Breast epithelium (tissue), 4 donors: Measurements from ENCODE around the gene TRAPPC6A. TPM values are rescaled to one million over a fixed set of nuclear protein-coding genes. Genes with fewer than 3 reads are reported as not detected.
A peak's percentile ranks its signal among the peaks of the same experiment; 100 is the strongest.

Source experiments
- DNase-seq, 2 donors: peaks; one replicate each; pipeline ENCODE4 v3.0.0-alpha.2; 2019; ENCODE audit warnings: low spot score in 2 of 2
- H3K27ac ChIP-seq, 2 donors: fragments of 200-600 bp; sonication (generic) in 1 of 2; one replicate each; pipeline ENCODE4 v1.5.1; 2016 to 2019; ENCODE audit warnings: mild to moderate bottlenecking in 1 of 2
- H3K27me3 ChIP-seq, 2 donors: fragments of 200-600 bp; sonication (generic) in 1 of 2; one replicate each; pipeline versions ENCODE4 v1.5.1 to v1.6.0; 2017 to 2019; ENCODE audit warnings: control low read depth in 1 of 2, mild to moderate bottlenecking in 1 of 2
- H3K36me3 ChIP-seq: fragments of 200-600 bp; one replicate; pipeline ENCODE4 v1.5.1; 2019
- H3K4me1 ChIP-seq, 2 donors: fragments of 200-600 bp; sonication (generic); one replicate each; pipeline ENCODE4 v1.5.1; 2016 to 2019; ENCODE audit warnings: control low read depth in 1 of 2
- H3K4me3 ChIP-seq, 3 donors: fragments of 200-600 bp; sonication (generic); 1 replicate in 2 of 3; 2 replicates in 1 of 3; pipeline ENCODE4 v1.5.1; 2016 to 2019; ENCODE audit warnings: mild to moderate bottlenecking in 3 of 3, moderate library complexity in 2 of 3
- H3K9me3 ChIP-seq, 2 donors: fragments of 200-600 bp; sonication (generic) in 1 of 2; one replicate each; pipeline ENCODE4 v1.5.1; 2016 to 2019; ENCODE audit warnings: control low read depth in 1 of 2
- POLR2A ChIP-seq: fragments of 450-650 bp; IDR thresholded peaks from one replicate; pipeline ENCODE4 v1.6.1; 2016; ENCODE audit warnings: antibody characterized with exemption, mild to moderate bottlenecking, moderate library complexity
- POLR2AphosphoS5 ChIP-seq, 3 donors: sonication (generic); formaldehyde crosslinking; IDR thresholded peaks; one replicate each; pipeline ENCODE4 v1.6.1; 2017; ENCODE audit warnings: antibody characterized with exemption in 3 of 3
- intact Hi-C: fragments of 100-400 bp; cut with DNase I; formaldehyde crosslinking; loops from one replicate; pipeline ENCODE4 v1.15.1; 2023; ENCODE audit warnings: low total_unique reads
- total RNA-seq, 3 donors: library from RNA; depleted of rRNA; stranded (reverse); fragments of >200 nt; gene quantifications; one replicate each; pipeline ENCODE4 v1.1.0, GENCODE V29; 2016
- TF ChIP-seq, protein P1 (sequence below), 3 donors: fragments of 450-650 bp; IDR thresholded peaks; one replicate each; pipeline ENCODE4 v1.5.1; 2016 to 2017; ENCODE audit warnings: antibody characterized with exemption in 3 of 3, mild to moderate bottlenecking in 3 of 3, moderate library complexity in 3 of 3

The TRAPPC6A gene
- total RNA-seq, 3 donors from 2014 or later = 29.5 to 54.4 (median 34.7) TPM

DNA sequence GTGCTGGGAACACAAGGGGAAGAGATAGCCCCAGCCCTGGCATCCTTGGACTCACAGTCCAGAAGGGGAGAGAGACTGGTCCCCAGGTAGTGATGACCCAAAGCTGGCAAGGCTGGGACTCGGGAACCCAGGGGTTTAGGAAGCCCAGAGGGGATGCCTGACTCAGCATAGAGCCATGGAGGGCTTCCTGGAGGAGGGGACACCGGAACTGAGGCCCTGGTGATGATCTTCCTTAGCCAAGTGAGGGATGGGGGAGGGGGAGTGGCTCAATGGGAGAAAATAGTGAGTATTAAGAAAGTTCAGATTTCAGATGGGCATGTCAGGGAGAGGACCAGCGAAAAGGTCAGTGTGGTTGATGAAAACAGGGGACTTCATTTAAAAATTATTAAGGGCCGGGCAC, 40.4 kb upstream of the TRAPPC6A start:
- DNase-seq = no peak
- TF ChIP-seq, protein P1, sequence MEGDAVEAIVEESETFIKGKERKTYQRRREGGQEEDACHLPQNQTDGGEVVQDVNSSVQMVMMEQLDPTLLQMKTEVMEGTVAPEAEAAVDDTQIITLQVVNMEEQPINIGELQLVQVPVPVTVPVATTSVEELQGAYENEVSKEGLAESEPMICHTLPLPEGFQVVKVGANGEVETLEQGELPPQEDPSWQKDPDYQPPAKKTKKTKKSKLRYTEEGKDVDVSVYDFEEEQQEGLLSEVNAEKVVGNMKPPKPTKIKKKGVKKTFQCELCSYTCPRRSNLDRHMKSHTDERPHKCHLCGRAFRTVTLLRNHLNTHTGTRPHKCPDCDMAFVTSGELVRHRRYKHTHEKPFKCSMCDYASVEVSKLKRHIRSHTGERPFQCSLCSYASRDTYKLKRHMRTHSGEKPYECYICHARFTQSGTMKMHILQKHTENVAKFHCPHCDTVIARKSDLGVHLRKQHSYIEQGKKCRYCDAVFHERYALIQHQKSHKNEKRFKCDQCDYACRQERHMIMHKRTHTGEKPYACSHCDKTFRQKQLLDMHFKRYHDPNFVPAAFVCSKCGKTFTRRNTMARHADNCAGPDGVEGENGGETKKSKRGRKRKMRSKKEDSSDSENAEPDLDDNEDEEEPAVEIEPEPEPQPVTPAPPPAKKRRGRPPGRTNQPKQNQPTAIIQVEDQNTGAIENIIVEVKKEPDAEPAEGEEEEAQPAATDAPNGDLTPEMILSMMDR (IDR thresholded peaks at IDR 0.05) = no peak
- TF ChIP-seq POLR2A = no peak
- TF ChIP-seq POLR2AphosphoS5 (IDR thresholded peaks at IDR 0.05) = no peak
- Histone ChIP-seq H3K9me3 (no peaks in the 10 kb centered on the region), H3K27me3 (peaks cover 6 to 8% of the 10 kb centered on the region in 2 donors), H3K4me1 (no peaks in the 10 kb centered on the region), H3K27ac (no peak overlapping the region), H3K4me3 (no peak overlapping the region), H3K36me3 (no peaks in the 10 kb centered on the region)
- intact Hi-C loops = no loop called here

DNA sequence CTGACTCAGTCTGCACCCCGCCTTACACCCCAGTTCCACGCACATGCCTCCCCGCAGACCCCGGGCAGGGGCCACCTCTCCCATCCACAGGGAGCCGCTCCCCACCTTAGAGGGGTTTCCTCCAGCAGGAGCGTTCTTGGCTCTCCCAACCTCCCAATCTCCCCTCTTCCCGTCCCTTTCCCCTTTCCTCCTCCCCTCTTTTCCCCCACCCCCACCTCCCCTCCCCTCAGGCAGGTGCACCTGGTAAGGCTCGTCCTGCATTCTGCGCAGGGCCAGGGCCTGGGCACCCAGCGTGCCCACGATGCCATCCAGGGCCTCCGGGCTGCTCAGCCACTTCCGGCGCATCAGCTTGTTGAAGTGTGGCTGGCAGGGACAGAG, 39.9 kb upstream of the TRAPPC6A start:
- Histone ChIP-seq H3K27ac (no peak overlapping the region), H3K4me1 (no peaks in the 10 kb centered on the region), H3K4me3 (no peak overlapping the region), H3K27me3 (peaks cover 6 to 8% of the 10 kb centered on the region in 2 donors), H3K36me3 (no peaks in the 10 kb centered on the region), H3K9me3 (no peaks in the 10 kb centered on the region)
- TF ChIP-seq POLR2AphosphoS5 (IDR thresholded peaks at IDR 0.05) = no peak
- TF ChIP-seq, protein P1 (IDR thresholded peaks at IDR 0.05) = no peak
- no peak for TF ChIP-seq POLR2A
- no peak for DNase-seq
- intact Hi-C loops = no loop called here

DNA sequence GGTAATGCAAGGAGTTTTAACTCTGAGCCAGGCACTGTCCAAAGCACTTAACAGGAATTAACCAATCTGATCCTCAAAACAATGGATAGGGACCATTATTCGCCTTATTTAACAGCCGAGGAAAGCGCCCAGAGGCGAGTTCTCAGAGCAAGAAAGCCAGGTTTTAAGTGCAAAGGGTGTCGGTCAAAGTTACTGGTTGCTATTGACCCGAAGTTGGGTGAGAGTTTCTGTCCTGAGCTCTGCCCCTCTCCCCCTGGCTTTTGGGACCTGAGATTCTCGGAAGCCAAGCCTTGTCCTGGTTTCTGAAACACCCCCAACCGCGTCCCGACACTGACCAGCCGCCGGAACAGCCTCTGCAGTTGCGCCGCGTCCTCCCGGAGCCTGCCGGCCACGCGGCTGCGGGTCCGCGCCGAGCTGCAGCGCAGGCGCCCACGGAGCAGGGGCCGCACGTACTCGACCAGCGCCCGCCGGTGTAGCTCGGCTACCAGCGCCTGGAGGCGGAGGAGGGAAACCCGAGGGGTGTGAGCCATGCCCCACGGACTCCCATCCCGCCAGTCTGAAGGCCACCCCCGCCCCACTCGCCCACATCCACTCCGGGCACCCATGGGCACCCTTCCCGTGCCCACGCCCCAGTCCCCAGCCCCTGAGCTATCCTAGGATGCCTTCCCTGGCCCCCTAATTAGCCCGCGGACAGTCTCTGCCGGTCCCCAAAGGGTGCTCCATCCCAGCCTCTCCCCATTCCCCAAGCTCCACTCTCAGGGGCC, 39.3 kb upstream of the TRAPPC6A start:
- H3K27ac ChIP-seq = no peak overlapping the region
- H3K4me1 ChIP-seq = no peaks in the 10 kb centered on the region
- TF ChIP-seq POLR2AphosphoS5 (IDR thresholded peaks at IDR 0.05) = no peak
- TF ChIP-seq, protein P1 (IDR thresholded peaks at IDR 0.05) = no peak
- H3K27me3 ChIP-seq = peaks cover 6 to 8% of the 10 kb centered on the region in 2 donors
- H3K36me3 ChIP-seq = no peaks in the 10 kb centered on the region
- no peak for DNase-seq
- no peak overlapping the region for H3K4me3 ChIP-seq
- intact Hi-C loops = no loop called here
- H3K9me3 ChIP-seq = no peaks in the 10 kb centered on the region

DNA sequence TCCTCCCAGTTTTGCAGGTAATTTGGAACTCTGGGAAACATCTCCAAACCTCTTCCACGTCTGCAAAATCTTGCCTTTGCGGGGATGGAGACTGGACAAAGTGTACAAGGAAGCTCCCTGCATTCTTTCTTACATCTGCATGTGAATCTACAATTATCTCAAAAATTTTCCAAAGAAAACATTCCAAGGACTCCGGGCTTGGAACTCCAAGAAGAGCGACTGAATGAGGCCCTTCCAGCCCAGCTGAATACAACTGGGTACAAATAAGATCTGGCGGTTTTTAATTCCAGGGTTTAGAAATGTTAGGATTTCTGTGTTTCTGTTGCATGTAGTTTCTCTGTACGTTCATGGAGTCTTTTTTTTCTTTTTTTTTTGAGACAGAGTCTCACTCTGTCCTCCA, 38.6 kb upstream of the TRAPPC6A start:
- H3K4me1 ChIP-seq = no peaks in the 10 kb centered on the region
- intact Hi-C loops = no loop called here
- H3K4me3 ChIP-seq = no peak overlapping the region
- H3K36me3 ChIP-seq = no peaks in the 10 kb centered on the region
- no peak for TF ChIP-seq POLR2AphosphoS5 (IDR thresholded peaks at IDR 0.05)
- no peak for TF ChIP-seq POLR2A
- TF ChIP-seq, protein P1 (IDR thresholded peaks at IDR 0.05) = no peak
- H3K9me3 ChIP-seq = no peaks in the 10 kb centered on the region
- DNase-seq = no peak
- H3K27ac ChIP-seq = no peak overlapping the region
- peaks cover 6 to 8% of the 10 kb centered on the region in 2 donors for H3K27me3 ChIP-seq

DNA sequence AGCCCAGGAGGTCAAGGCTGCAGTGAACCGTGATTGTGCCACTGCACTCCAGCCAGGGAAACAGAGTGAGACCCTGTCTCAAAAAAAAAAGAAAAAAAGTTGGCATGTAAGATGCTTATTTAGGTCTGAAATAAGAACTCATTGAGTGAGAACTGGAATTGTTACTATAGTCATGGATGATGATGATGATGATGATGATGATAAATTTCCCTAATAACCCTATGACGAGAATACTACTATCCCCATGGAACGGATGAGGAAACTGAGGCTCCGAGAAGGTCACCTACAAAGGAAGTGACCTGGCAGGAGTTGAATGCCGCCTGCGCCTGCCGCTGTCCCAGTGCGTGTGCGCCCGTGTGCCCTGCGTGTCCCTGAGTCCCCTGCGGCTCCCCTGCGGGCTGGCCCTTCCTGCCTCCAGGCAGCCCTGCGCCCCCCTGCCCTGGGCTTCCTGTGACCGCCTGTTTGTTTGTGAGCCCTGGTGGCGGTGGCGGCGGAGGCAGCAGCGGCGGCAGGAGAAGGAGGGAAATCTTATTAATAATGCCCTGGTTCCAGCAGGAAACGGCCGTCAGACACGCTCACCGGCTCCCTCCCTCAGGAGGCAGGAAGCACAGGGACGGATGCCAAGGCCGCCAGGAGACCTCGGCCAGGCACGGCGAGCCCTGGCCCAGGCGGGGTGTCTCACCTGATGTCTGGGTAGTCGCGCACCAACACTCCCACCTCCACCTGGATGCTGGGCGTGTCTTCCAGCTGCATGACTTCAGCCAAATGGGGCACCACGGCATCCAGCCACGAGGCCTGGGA, 37.6 kb upstream of the TRAPPC6A start:
- DNase-seq = peak; percentile 23 to 60
- H3K4me1 ChIP-seq = no peaks in the 10 kb centered on the region
- TF ChIP-seq POLR2A = no peak
- TF ChIP-seq, protein P1 (IDR thresholded peaks at IDR 0.05) = no peak
- TF ChIP-seq POLR2AphosphoS5 (IDR thresholded peaks at IDR 0.05) = no peak
- peak overlapping the region in 2 of 3 donors; percentile 29 to 55 for H3K4me3 ChIP-seq
- H3K27me3 ChIP-seq = peaks cover 6 to 8% of the 10 kb centered on the region in 2 donors
- no peaks in the 10 kb centered on the region for H3K36me3 ChIP-seq
- intact Hi-C loops = no loop called here
- peak overlapping the region; percentile 50 to 52 for H3K27ac ChIP-seq
- H3K9me3 ChIP-seq = no peaks in the 10 kb centered on the region
